Adipocyte (in vitro differentiated cells): Measurements from ENCODE around the gene SYNDIG1L.
"Not testable (repeated sequence)": the region's sequence is repeated elsewhere in the genome, so short reads cannot be mapped to it uniquely, and the experiment has no call there.

Source experiments
- DNase-seq: peaks from one replicate; pipeline ENCODE4 v3.0.0-alpha.2; 2015; ENCODE audit warnings: low read depth
- H3K27me3 ChIP-seq: replicated peaks from 2 replicates; pipeline ENCODE4 v1.7.0; 2013; ENCODE audit warnings: mild to moderate bottlenecking, low read length, moderate library complexity; ENCODE audit not compliant: control insufficient read depth, insufficient read depth
- H3K36me3 ChIP-seq: 2 replicates; pipeline ENCODE4 v1.7.0; 2013; ENCODE audit warnings: low read length, mild to moderate bottlenecking, moderate library complexity; ENCODE audit not compliant: control insufficient read depth, insufficient read depth, severe bottlenecking
- H3K4me1 ChIP-seq: 2 replicates; pipeline ENCODE4 v1.7.0; 2013; ENCODE audit warnings: mild to moderate bottlenecking, low read length, moderate library complexity; ENCODE audit not compliant: control insufficient read depth, insufficient read depth
- H3K4me3 ChIP-seq: 2 replicates; pipeline ENCODE4 v1.7.0; 2013; ENCODE audit warnings: mild to moderate bottlenecking, low read length, moderate library complexity
- H3K9ac ChIP-seq: 2 replicates; pipeline ENCODE4 v1.7.0; 2013; ENCODE audit warnings: mild to moderate bottlenecking, low read length, moderate library complexity
- H3K9me3 ChIP-seq: 2 replicates; pipeline ENCODE4 v1.7.0; 2013; ENCODE audit warnings: mild to moderate bottlenecking, low read length, moderate library complexity; ENCODE audit not compliant: control insufficient read depth

SYNDIG1L gene

GRCh38 chr14:74382231-74382630 is 43.8 kb downstream of the SYNDIG1L start:
- Histone ChIP-seq H3K9ac (no peak overlapping the region), H3K27me3 (peaks cover 18% of the 10 kb centered on the region), H3K4me1 (no peaks in the 10 kb centered on the region), H3K9me3 (no peaks in the 10 kb centered on the region), H3K36me3 (no peaks in the 10 kb centered on the region), H3K4me3 (no peak overlapping the region)
- no peak for DNase-seq

- H3K9ac ChIP-seq, H3K36me3 ChIP-seq, H3K4me1 ChIP-seq, H3K9me3 ChIP-seq, H3K4me3 ChIP-seq, DNase-seq: not testable (repeated sequence)
- peaks cover 14% of the 10 kb centered on the region for H3K27me3 ChIP-seq
Measured at GRCh38 chr14:74381571-74381970, 44.4 kb downstream of the SYNDIG1L start.

GRCh38 chr14:74380845-74381244 is 45.2 kb downstream of the SYNDIG1L start:
- no peak for DNase-seq
- H3K9ac ChIP-seq = no peak overlapping the region
- no peak overlapping the region for H3K4me3 ChIP-seq
- no peaks in the 10 kb centered on the region for H3K9me3 ChIP-seq
- H3K4me1 ChIP-seq = no peaks in the 10 kb centered on the region
- no peaks in the 10 kb centered on the region for H3K36me3 ChIP-seq
- peaks cover 7% of the 10 kb centered on the region for H3K27me3 ChIP-seq

- Histone ChIP-seq H3K27me3 (peaks cover 12% of the 10 kb centered on the region), H3K4me3 (no peak overlapping the region), H3K36me3 (no peaks in the 10 kb centered on the region), H3K9me3 (no peaks in the 10 kb centered on the region), H3K4me1 (no peaks in the 10 kb centered on the region), H3K9ac (no peak overlapping the region)
- peak; percentile 19 for DNase-seq
Measured at GRCh38 chr14:74380172-74380571, 45.8 kb downstream of the SYNDIG1L start.

- no peaks in the 10 kb centered on the region for H3K36me3 ChIP-seq
- no peak overlapping the region for H3K4me3 ChIP-seq
- no peaks in the 10 kb centered on the region for H3K9me3 ChIP-seq
- no peak overlapping the region for H3K9ac ChIP-seq
- H3K27me3 ChIP-seq = peaks cover 12% of the 10 kb centered on the region
- no peak for DNase-seq
- H3K4me1 ChIP-seq = no peaks in the 10 kb centered on the region
Measured at GRCh38 chr14:74377976-74378690, 47.9 kb downstream of the SYNDIG1L start.

GRCh38 chr14:74368441-74368840 is 57.6 kb downstream of the SYNDIG1L start:
- H3K36me3 ChIP-seq = no peaks in the 10 kb centered on the region
- no peak for DNase-seq

GRCh38 chr14:74368026-74368425 is 58.0 kb downstream of the SYNDIG1L start:
- no peak for DNase-seq
- Histone ChIP-seq H3K4me3 (no peak overlapping the region), H3K27me3 (peaks cover 24% of the 10 kb centered on the region), H3K9ac (no peak overlapping the region), H3K4me1 (no peaks in the 10 kb centered on the region), H3K9me3 (no peaks in the 10 kb centered on the region), H3K36me3 (no peaks in the 10 kb centered on the region)

More at GRCh38 chr14:74368441-74368840, 57.6 kb downstream of the SYNDIG1L start:
- H3K9me3 ChIP-seq = no peaks in the 10 kb centered on the region
- H3K27me3 ChIP-seq = peaks cover 22% of the 10 kb centered on the region
- no peaks in the 10 kb centered on the region for H3K4me1 ChIP-seq
- no peak overlapping the region for H3K9ac ChIP-seq
- no peak overlapping the region for H3K4me3 ChIP-seq

GRCh38 chr14:74364271-74364880 is 61.6 kb downstream of the SYNDIG1L start:
- Histone ChIP-seq H3K36me3 (no peaks in the 10 kb centered on the region), H3K9me3 (no peaks in the 10 kb centered on the region), H3K27me3 (peaks cover 42% of the 10 kb centered on the region), H3K4me3 (no peak overlapping the region), H3K4me1 (no peaks in the 10 kb centered on the region), H3K9ac (no peak overlapping the region)
- no peak for DNase-seq

GRCh38 chr14:74362361-74362915 is 63.6 kb downstream of the SYNDIG1L start:
- H3K9me3 ChIP-seq = no peaks in the 10 kb centered on the region
- H3K36me3 ChIP-seq = no peaks in the 10 kb centered on the region
- no peak overlapping the region for H3K9ac ChIP-seq
- peak; percentile 95 for DNase-seq
- no peaks in the 10 kb centered on the region for H3K4me1 ChIP-seq
- H3K27me3 ChIP-seq = peaks cover 60% of the 10 kb centered on the region
- no peak overlapping the region for H3K4me3 ChIP-seq

- H3K4me3 ChIP-seq = no peak overlapping the region
- no peak overlapping the region for H3K9ac ChIP-seq
- no peaks in the 10 kb centered on the region for H3K36me3 ChIP-seq
- H3K9me3 ChIP-seq = no peaks in the 10 kb centered on the region
- H3K4me1 ChIP-seq = no peaks in the 10 kb centered on the region
- H3K27me3 ChIP-seq = peaks cover 56% of the 10 kb centered on the region
- DNase-seq = no peak
Measured at GRCh38 chr14:74360163-74360562, 65.8 kb downstream of the SYNDIG1L start.

- peaks cover 43% of the 10 kb centered on the region for H3K27me3 ChIP-seq
Measured at GRCh38 chr14:74358176-74358829, 67.7 kb downstream of the SYNDIG1L start.

More at GRCh38 chr14:74358176-74358829, 67.7 kb downstream of the SYNDIG1L start:
- no peaks in the 10 kb centered on the region for H3K9me3 ChIP-seq
- no peak overlapping the region for H3K4me3 ChIP-seq
- H3K9ac ChIP-seq = no peak overlapping the region
- no peaks in the 10 kb centered on the region for H3K36me3 ChIP-seq
- DNase-seq = no peak
- no peaks in the 10 kb centered on the region for H3K4me1 ChIP-seq
